Measurements from ENCODE around the gene CLEC14A.

Gene CLEC14A

DNA sequence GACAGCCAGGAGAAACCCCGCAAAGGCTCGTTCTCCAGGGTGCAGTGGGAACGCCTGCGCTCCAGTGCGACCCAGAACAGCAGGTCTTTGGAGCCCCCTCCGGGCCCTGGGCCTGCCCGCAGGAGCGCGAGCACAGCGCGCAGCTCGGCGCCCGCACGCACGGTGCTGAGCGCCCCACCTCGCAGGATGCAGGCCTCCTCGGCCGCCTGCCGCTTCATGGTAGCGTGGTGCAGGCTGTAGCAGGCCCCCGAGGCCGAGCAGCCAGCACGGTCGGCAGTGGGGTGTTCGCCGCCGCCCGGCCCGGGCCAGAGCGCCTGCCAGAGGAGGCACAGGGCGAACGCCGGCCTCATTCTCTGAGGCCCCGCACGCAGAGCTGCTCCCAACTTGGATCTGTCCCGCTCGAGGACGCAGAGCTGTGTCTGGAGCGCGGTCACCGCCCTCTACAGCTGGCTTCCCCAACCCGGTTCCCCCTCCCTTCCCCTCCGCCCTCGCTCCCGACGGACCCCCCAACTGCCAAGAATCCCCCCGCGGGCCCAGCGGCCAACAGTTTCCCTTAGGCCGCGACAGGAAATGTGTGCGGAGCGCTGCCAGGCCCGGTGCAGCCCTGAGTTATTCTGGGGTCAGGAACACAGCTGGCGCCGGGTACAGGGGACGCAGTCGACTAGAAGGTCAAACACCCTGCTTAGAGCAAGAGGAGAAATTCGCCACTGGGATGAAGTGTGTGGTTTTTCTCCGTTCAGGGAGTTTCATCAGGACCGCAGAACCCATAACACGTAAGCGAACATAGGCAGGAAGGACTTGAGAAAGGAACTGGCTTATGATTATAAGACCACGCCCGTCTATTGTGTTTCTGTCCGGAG, at the start of gene CLEC14A:
CLEC14A (minus strand) TSS at position 421 of the 860 bp plus-strand sequence; CDS start at position 350, 71 bp downstream.
- DNase-seq (ENCODE audit: low read depth in 2 of 2): no peak

DNA sequence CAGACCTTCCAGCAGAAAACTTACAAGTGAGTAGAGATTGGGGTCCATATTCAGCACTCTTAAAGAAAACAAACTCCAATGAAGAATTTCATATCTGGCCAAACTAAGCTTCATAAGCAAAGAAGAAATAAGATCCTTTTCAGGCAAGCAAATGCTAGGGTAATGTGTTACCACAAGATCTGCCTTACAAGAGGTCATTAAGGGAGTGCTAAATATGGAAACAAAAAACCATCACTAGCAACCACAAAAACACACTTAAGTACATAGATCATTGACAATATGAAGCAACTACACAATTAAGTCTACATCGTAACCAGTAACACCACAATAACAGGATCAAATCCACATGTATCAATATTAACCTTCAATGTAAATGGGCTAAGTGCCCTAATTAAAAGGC, 47.1 kb upstream of the CLEC14A start:
- DNase-seq (ENCODE audit: low read depth in 2 of 2): no peak

DNA sequence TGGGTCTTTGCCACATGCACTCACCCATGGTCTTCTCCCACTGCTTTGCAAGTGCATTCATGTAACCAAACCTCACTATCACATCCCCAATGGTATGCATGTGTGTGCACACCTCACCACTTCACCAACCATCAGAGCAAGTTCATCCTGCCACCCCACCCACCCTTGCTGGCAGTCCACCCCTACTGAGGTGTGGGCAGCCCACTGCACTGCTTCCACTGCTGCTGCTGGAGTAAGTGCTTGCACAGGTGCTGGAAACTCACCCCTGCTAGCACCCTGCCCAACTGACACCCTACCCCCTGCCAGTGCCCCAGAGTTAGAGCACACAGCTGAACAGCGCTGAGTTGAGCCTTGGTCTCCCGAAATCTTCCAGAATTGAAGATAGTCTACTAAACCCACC, 46.1 kb upstream of the CLEC14A start:
- no peak for DNase-seq (ENCODE audit: low read depth in 2 of 2)

GRCh38 chr14:38297681-38298080, 41.8 kb upstream of the CLEC14A start:
- DNase-seq (ENCODE audit: low read depth in 2 of 2): no peak

DNA sequence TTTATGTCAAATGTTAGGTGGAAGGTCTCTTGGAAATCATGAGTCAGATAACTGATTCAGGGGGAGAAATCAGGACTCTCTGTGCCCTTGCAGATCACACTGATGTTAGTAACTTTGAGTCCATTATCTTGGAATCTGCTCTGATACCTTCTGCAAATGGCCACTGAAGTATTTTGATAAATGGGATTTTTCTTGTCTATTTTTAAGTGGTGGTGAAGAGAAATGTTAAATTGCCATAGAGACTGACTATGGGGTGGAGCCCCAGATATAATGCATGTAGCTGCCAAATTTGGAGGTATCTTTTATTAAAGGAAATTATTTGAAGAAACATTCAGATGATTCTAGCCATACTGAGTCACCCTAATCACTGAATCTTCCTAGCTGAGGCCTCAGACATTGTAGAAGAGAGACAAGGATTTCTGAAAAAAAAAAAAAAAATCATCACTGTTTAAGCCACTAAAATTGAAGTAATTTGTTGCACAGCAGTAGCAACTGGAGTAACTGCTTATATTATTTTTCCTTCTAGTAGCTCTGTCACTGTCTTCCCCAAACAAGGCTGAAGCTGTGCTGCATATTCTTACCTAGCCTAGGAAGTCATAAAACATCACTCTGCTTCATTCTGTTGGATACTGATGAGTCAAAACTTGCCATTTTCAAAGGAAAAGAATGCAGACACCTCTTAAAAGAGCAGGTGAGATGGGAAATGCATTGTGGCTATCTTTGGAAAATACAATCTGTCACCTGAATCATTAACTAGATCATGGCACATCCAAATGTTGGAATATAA, 36.0 kb upstream of the CLEC14A start:
- DNase-seq (ENCODE audit: low read depth in 2 of 2): no peak

DNA sequence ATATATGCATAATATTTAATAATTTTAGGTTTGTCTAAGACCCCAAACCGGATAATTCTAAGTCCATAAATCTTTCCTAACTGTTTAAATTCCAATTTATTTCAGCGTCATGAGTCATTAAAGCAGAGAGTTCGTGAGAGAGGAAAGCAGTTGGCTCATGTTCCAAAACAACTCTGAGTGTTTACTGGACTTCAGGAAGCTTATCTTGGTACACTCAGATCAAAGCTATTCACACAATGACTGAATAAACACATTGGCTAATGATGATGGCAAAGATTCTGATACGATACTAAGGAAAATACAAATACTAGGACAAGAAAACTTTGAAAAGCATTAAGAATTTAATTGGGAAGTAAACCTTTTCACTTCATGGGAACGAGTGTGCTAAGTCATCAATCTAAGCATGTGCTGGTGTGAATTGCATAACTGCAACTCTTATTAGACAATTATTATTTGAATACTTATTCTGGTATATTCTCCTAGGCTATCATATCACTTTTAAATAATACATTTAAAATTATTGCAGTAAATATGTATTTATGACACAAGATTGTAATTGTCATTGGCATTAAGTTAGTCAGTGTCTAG, 34.8 kb upstream of the CLEC14A start:
- DNase-seq (ENCODE audit: low read depth in 2 of 2): no peak

DNA sequence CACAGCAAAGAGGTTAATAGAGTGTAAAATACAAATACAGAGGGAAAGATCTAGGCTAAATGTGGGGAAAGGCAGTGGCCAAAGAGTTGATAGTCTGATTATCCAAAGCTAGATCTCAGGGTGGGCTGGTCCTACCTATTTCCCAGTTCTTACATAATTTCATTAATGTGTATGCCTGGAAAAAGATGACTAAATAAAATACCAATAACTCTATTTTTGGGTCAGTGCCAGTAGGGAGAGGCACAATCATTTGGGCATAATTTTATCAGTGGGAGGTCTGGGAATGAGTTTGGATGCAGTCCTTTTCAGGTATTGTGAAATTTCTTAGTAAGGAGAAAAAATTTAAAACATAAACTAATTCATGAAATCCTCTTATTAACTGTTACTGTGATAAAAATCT, 30.6 kb upstream of the CLEC14A start:
- no peak for DNase-seq (ENCODE audit: low read depth in 2 of 2)

GRCh38 chr14:38285962-38286361, 30.1 kb upstream of the CLEC14A start:
- DNase-seq (ENCODE audit: low read depth in 2 of 2): no peak

DNA sequence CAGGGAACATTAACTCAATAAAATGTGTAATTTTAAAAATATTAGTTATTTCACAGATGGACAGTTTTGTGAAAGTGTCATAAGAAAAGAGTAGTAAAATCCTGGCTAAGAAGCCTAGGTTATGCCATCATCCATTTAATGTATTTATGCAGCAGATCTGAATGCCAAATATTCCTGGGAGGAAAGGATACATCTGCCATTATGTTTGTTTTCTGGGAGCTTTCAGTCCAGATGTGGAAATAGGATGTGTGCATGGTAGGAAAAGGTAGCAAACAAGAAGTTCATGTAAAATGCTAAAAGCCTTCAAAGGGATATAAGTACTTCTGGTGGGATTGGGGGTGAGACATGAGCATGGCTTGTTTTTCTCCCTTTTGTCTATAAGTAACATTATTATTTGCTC, 27.0 kb upstream of the CLEC14A start:
- no peak for DNase-seq (ENCODE audit: low read depth in 2 of 2)

DNA sequence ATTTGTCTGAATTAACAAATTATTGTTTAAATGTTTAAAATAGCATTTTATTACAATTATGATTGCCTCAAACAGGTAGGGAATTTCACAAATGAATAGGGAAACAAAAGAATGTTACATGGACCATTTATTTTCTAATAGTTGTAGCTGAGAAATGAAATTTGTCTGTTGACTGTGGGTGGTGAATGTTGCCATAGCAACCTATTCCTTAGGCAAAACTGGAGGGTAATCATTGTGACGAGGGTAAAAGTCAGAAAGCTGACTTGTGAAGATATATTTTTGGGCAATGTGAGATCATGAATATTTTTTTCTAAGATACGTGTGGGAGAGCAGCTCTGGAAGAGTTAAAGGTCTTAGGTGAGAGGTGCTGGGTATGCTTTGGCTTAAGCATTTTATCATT, 24.2 kb upstream of the CLEC14A start:
- no peak for DNase-seq (ENCODE audit: low read depth in 2 of 2)

DNA sequence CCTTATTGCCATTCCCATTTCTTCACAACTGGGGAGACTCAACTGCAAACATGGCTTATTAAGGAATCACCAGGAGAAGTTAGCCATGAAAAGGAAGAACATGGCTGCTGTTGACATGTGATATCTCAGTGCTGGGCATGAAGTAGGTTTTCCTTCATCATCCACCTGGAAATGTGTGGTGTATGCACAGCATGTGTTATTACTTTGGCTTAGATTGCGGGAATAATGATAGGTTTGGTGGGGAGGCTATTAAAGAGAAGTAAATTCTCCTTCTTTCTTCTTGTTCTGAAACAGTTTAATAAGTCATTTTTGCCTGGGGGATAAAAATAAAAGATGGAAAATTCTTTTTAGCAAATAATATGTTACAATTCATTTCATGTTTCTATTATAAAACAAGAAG, 23.7 kb upstream of the CLEC14A start:
- DNase-seq (ENCODE audit: low read depth in 2 of 2): no peak

GRCh38 chr14:38278035-38278434, 22.1 kb upstream of the CLEC14A start:
- no peak for DNase-seq (ENCODE audit: low read depth in 2 of 2)

- DNase-seq (ENCODE audit: low read depth in 2 of 2): no peak
Measured at GRCh38 chr14:38262844-38263243, 7.0 kb upstream of the CLEC14A start.

GRCh38 chr14:38261620-38262019, 5.7 kb upstream of the CLEC14A start:
- DNase-seq (ENCODE audit: low read depth in 2 of 2): no peak

GRCh38 chr14:38257507-38257906, 1.6 kb upstream of the CLEC14A start:
- DNase-seq (ENCODE audit: low read depth in 2 of 2): no peak

DNA sequence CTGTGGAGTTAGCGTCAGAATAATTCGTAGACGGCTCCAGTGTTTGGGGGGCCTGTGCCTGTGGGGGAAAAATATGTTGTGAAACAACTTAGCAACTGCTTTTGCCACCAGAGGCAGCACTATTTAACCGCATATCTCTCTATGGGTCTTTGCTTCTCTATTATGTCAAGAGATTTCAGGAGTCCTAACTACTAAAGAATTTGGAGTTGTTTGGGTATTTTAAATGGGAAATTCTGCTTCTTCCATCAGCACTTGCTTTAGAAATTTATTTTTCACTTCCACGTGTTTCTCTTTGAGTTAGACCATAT, 594 bp upstream of the CLEC14A start:
- DNase-seq (ENCODE audit: low read depth in 2 of 2): no peak

DNA sequence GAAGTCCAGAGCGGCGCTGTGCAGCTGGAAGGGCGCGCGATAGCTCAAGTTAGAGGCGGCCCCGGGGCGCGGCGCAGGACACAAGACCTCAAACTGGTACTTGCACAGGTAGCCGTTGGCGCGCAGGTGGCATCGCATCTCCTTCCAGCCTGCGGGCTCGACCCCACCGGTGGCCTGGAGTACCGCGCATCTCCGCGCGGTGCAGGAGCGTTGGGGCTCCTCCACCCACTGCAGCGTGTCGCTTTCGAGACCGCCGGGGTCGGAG, 553 bp downstream of the CLEC14A start:
- DNase-seq (ENCODE audit: low read depth in 2 of 2): no peak

GRCh38 chr14:38254571-38255407, 1.1 kb downstream of the CLEC14A start:
- no peak for DNase-seq (ENCODE audit: low read depth in 2 of 2)

GRCh38 chr14:38253676-38254075, 2.2 kb downstream of the CLEC14A start:
- no peak for DNase-seq (ENCODE audit: low read depth in 2 of 2)

GRCh38 chr14:38252066-38252710, 3.7 kb downstream of the CLEC14A start:
- no peak for DNase-seq (ENCODE audit: low read depth in 2 of 2)

DNA sequence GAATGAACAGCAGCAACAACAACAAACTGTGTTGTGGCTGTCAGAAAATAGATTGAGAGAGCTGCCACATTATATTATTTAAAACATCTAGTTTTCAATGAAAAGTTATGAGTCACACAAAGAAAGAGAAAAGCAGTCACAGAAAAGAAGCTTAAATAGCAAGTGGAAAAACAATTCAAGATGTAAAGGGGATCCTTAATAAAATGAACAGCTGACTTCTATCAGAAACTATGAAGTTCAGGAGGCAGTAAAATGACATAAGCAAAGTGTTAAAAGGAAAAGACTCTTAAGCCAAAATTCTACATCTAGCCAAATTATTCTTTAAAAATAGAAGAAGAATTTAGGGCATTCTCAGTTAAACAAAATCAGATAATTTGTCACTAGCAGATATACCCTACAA, 5.6 kb downstream of the CLEC14A start:
- no peak for DNase-seq (ENCODE audit: low read depth in 2 of 2)
